Stimulated activated CD4-positive, alpha-beta T cell treated with anti-CD3 and anti-CD28 coated beads, Interleukin-1b, Interleukin-23, amount 100 ng/mL, for 48 hours (primary cell): Measurements from ENCODE around the gene GRIK1.
"Not testable (repeated sequence)": the region's sequence is repeated elsewhere in the genome, so short reads cannot be mapped to it uniquely, and the experiment has no call there.

Source experiments
- DNase-seq: peaks from one replicate; pipeline ENCODE4 v3.0.0-alpha.2; 2020

Gene GRIK1

DNA sequence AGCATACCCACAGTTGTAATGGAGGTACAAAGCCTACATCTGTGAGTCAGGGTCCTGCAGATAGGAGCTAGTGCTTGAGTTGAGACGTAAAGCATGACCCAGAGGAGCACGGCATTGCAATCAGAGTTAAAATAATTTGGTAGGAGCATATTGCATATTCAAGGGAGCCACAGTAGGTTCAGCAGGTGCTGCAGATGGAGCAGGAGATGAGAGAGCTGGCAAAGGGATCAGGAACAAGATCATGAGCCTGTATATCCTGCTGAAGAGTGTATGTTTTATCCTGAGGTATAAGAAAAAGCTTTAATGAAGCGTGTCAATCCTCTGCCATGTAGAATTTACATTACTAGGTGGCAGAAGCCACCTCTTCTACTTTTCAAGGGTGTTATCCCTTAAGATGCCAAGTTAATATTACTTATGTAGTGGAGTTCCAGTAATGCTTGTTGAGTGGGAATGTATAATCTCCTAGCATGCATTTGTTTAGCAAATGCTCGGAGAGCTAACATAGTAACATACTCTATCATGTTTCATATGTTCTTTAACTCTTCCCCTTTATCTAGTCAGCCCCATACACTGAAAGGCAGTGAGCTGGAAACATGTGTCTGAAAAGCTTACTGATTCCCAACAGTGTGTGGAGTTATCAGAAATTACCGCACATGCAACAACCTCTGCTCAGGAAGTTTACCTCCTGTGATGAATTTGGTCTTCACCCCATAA is 300.3 kb downstream of the GRIK1 start:
- no peak for DNase-seq

- no peak for DNase-seq
These were observed 301.0 kb downstream of the GRIK1 start for GRCh38 chr21:29638761-29639327.

DNA sequence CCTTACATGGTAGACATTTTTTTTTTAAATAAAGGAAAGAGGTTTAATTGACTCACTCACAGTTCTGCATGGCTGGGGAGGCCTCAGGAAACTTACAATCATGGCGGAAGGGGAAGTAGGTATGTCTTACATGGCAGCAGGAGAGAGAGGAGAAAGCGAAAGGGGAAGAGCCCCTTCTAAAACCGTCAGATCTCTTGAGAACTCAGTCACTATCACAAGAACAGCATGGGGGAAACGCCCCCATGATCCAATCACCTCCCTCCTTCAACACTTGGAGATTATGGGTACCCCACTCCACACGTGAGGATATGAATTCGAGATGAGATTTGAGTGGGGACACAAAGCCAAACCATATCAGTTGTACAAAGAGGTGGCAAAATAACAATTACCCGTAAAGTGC is 301.7 kb downstream of the GRIK1 start:
- no peak for DNase-seq

DNA sequence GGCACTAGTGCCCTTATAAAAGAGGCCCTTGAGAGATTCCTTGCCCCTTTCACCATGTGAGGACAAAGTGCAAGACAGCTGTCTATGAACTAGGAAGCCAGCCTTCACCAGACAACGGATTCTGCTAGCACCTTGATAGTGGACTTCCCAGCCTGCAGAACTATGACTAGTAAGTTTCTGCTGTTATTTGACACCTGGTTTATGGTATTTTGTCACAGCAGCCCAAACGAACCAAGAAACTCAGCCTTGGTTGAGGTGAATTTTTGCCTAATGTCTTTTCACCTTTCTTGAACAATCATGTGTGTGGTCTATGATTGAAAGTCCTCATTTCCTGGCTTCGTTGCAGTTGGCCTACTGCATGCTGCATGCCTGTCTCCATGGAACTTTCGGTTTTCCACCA is 302.2 kb downstream of the GRIK1 start:
- no peak for DNase-seq

DNA sequence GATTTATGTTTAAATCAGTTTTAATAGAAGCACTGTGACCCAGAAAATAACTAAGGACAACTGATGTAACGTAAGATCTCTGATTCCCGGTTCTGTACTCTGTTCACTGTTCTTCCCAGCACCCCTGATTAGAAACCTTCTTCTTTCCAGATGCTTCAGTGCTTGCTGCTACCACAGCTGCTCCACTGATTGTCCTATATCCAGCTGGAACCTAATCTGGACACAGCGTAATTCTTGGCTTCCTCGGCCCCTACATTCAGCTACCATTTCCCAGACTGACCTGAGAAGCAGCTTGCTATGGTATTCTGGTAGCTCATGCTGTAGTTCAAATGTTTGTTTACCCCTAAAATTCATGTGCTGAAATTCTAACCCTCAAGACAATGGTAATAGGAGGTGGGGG is 302.7 kb downstream of the GRIK1 start:
- DNase-seq = no peak

DNA sequence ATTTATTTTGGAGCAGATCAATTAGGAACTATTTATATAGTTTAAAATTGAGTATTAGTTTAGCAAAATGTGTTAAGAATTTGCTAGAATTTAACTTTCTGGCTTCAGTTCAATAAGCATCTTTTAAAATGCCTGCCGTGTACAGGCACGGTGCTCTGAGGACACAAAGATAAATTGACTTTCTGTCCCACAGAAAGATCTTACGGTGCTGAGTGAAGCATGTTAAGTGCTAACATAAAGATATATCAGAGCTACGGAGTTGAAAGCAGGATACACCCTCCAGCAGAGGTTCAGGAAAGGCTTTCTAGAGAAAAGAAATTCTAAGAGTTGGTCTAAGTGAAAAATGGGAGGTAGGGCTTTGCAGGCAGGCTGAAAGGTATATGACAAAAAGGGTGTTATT is 305.4 kb downstream of the GRIK1 start:
- DNase-seq = no peak

GRCh38 chr21:29633756-29634155 is 306.0 kb downstream of the GRIK1 start:
- no peak for DNase-seq

- DNase-seq = no peak
These were observed 309.4 kb downstream of the GRIK1 start for GRCh38 chr21:29630441-29630840.

DNA sequence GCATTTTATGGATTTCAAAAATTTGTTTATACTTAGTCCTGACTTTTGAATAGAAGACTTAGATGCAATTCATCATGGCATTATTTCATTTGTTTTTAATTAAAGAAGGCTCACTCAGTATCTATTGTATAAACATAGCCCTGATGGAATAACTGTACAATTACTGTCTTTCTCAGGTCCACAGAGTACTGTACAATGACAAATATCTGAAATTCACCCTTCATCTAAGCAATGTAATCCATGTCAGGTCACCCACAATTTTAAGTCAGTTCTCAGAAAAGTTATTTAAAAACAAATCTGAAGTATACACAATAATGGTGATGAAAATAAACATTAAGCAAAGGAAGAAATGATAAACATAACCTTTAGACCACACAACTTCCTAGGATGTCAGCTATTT is 311.9 kb downstream of the GRIK1 start:
- no peak for DNase-seq

GRCh38 chr21:29626801-29627470 is 312.9 kb downstream of the GRIK1 start:
- no peak for DNase-seq

- no peak for DNase-seq
These were observed 313.8 kb downstream of the GRIK1 start for GRCh38 chr21:29625990-29626389.

GRCh38 chr21:29624776-29625175 is 315.0 kb downstream of the GRIK1 start:
- no peak for DNase-seq

GRCh38 chr21:29621525-29621924 is 318.3 kb downstream of the GRIK1 start:
- no peak for DNase-seq

GRCh38 chr21:29616209-29616751 is 323.5 kb downstream of the GRIK1 start:
- DNase-seq = no peak

GRCh38 chr21:29613877-29614276 is 325.9 kb downstream of the GRIK1 start:
- DNase-seq = no peak

DNA sequence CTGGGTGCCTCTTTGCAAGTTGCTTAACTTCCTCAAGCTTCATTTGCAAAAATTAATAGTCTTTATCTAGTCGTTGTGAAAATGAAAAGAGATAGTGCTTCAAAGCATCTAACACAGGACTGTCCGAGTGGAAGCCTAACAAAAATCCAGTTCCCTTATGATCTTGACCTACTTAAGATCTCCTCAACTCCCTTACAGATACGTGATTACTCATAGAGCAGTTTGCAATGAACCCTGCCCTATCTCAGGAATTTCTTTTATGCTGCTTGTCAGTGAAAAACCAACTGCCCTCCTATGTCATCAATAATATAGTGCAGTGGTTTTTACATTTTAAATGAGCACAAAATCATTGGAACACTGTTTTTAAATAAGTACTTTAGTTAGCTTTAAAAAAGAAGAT is 326.8 kb downstream of the GRIK1 start:
- no peak for DNase-seq

DNA sequence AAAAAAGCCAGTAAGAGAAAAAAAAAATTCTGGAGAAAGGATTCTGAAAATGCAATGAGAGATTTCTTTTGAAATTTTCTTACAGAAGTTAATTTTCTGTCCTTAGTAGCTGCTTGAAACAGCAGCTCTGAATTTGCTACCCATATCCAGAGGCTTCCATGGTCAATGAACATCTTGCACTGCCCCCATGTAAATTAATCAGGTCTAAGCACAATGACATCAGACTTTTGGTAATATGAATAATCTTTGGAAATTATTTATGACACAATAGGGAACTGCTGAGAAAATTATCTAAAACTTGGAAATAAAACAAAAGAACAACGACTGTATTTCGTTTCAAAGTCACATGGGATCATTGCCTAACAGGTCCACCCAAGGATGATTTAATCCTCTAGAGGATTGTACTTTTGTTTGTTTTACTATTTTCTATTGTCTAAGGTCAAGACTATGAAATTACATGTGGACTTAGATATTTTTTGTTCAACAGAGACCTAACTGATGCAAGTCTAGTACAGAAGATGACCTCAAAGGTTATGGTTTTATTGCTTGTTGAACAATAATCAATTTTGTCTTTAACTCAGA is 328.9 kb downstream of the GRIK1 start:
- DNase-seq = no peak

DNA sequence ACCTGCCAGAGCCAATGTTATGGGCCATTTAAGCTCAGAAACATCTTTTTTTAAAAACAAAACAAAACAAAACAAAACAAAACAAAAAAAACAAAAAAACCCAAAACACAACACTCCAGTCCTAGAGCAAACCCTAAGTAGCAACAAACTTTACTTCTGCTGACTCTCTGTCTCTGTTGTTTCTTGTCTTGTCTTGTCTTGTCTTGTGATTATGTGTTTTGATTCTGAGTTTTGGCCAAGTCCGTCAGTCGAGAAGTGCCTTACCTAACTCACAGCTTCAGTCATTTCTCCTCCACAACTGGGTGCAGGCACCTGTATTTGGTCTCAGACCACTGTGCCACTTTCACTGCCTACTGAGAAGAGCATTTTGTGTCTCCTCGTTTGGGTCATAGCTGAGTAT is 333.2 kb downstream of the GRIK1 start:
- DNase-seq = no peak

DNA sequence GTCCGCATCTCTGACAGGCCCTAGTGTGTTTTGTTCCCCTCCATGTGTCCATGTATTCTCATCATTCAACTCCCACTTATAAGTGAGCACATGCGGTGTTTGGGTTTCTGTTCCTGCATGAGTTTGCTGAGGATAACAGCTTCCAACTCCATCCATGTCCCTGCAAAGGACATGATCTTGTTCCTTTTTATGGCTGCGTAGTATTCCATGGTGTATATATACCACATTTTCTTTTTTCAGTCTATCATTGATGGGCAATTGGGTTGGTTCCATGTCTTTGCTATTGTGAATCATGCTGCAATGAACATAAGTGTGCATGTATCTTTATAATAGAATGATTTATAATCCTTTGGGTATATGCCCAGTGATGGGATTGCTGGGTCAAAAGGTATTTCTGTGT is 334.6 kb downstream of the GRIK1 start:
- DNase-seq = not testable (repeated sequence)

DNA sequence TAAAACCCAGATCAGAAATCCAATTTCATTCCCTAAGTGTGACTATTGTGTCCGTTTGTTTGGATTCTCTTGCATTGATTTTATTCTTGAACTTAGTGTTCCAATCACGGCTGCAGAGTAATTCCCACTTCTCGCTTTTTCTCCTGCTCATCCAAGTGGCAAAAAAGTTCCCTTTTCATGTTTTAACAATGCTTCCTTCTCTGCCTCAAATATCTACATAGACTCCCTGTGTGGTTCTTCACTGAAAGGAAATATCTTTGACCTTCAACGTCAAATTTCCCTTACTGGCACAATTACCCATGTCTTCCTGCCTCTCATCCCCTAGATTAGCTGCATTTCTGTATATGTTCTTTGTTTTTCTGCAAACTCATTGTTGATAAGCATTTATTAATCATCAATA is 335.7 kb downstream of the GRIK1 start:
- DNase-seq = no peak

GRCh38 chr21:29601047-29601446 is 338.7 kb downstream of the GRIK1 start:
- no peak for DNase-seq

GRCh38 chr21:29586696-29587095 is 353.1 kb downstream of the GRIK1 start:
- DNase-seq = no peak

GRCh38 chr21:29585462-29585861 is 354.3 kb downstream of the GRIK1 start:
- no peak for DNase-seq

GRCh38 chr21:29583424-29583924 is 356.3 kb downstream of the GRIK1 start:
- no peak for DNase-seq
